GM12865 (cell line): Measurements from ENCODE around the gene PIK3CB.
"Not testable (repeated sequence)": the region's sequence is repeated elsewhere in the genome, so short reads cannot be mapped to it uniquely, and the experiment has no call there.

Experiments used
- DNase-seq: peaks from one replicate; pipeline ENCODE4 v3.0.0; 2010; ENCODE audit warnings: low read depth
- H3K4me3 ChIP-seq: 2 replicates; pipeline ENCODE4 v1.5.1; 2011; ENCODE audit warnings: mild to moderate bottlenecking, low read depth, low read length, control low read depth
- TF ChIP-seq, protein P1 (sequence below): IDR thresholded peaks from 2 replicates; pipeline ENCODE4 v1.5.1; 2011; ENCODE audit warnings: low read length, control low read depth, low read depth, inconsistent platforms; ENCODE audit not compliant: insufficient read depth; ENCODE audit errors: missing control alignments

The PIK3CB gene

GRCh38 chr3:138833899-138834595 is 681 bp downstream of the PIK3CB start:
- TF ChIP-seq, protein P1, sequence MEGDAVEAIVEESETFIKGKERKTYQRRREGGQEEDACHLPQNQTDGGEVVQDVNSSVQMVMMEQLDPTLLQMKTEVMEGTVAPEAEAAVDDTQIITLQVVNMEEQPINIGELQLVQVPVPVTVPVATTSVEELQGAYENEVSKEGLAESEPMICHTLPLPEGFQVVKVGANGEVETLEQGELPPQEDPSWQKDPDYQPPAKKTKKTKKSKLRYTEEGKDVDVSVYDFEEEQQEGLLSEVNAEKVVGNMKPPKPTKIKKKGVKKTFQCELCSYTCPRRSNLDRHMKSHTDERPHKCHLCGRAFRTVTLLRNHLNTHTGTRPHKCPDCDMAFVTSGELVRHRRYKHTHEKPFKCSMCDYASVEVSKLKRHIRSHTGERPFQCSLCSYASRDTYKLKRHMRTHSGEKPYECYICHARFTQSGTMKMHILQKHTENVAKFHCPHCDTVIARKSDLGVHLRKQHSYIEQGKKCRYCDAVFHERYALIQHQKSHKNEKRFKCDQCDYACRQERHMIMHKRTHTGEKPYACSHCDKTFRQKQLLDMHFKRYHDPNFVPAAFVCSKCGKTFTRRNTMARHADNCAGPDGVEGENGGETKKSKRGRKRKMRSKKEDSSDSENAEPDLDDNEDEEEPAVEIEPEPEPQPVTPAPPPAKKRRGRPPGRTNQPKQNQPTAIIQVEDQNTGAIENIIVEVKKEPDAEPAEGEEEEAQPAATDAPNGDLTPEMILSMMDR: peak; percentile 26

GRCh38 chr3:138832473-138833057 is 2.2 kb downstream of the PIK3CB start:
- not testable (repeated sequence) for H3K4me3 ChIP-seq, DNase-seq

More at GRCh38 chr3:138833899-138834595, 681 bp downstream of the PIK3CB start:
- H3K4me3 ChIP-seq: peak overlapping the region; percentile 64
- DNase-seq: peak; percentile 75

DNA sequence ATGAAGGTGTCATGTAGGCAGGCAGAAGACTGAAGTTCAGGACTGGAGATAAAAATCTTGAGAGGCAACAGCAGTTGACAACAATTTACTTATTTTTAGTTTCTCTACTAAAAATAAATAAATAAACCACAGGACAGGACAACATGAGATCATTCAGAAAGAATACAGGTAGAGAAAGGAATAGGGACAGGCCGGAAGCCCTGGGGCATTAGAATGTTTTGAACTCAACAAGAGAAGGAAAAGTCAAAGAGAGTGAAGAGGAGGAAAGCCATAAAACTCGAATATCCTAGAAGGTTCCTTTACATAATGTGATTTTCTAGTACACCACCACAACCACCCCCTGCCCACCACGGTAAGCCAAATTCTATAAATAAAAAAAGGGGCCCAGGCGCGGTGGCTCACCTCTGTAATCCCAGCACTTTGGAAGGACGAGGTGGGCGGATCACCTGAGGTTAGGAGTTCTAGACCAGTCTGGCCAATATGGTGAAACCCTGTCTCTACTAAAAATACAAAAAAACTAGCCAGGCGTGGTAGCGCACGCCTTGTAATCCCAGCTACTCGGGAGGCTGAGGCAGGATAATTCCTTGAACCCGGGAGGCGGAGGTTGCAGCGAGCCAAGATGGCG is 4.7 kb downstream of the PIK3CB start:
- TF ChIP-seq, protein P1: no peak
- no peak overlapping the region for H3K4me3 ChIP-seq
- no peak for DNase-seq

DNA sequence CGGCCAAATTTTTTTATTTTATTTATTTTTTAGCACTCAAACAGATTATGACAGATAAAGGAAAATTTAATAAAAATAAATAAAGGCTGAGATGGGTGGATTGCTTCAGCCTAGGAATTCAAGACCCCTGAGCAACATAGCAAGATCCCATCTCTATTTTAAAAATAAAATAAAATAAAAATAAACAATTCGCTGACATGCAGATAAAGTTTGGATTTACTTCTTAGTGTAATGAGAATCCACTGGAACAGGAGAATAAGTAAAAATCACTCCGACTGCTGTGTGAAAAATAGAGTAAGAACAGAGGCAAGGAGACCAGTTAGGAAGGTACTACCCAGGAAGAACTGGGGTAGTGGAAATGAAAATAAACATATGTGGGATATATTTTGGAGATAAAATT is 5.6 kb downstream of the PIK3CB start:
- no peak overlapping the region for H3K4me3 ChIP-seq
- no peak for DNase-seq
- TF ChIP-seq, protein P1: no peak

DNA sequence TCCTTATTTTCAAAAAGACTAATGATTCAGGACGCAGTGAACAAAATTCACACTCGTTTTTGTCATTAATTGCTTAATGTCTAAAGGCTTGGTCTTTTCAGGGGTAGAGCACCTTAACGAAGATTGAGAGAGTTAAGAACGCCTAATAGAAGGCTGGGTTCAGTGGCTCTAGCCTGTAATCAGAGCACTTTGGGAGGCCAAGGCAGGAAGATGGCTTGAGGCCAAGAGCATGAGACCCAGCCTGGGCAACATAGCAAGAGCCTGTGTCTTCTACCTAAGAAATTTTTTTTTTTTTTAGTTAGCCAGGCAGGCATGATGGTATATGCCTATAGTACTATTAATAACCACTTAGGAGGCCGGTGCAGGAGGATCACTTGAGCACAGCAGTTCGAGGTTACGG is 7.5 kb downstream of the PIK3CB start:
- TF ChIP-seq, protein P1: no peak
- no peak overlapping the region for H3K4me3 ChIP-seq
- no peak for DNase-seq

- H3K4me3 ChIP-seq: no peak overlapping the region
- TF ChIP-seq, protein P1: no peak
- DNase-seq: no peak
These were observed 9.4 kb downstream of the PIK3CB start for GRCh38 chr3:138825336-138825735.

- no peak for DNase-seq
- no peak overlapping the region for H3K4me3 ChIP-seq
- TF ChIP-seq, protein P1: no peak
These were observed 10.6 kb downstream of the PIK3CB start for GRCh38 chr3:138824114-138824506.

- not testable (repeated sequence) for H3K4me3 ChIP-seq, DNase-seq
These were observed 14.3 kb downstream of the PIK3CB start for GRCh38 chr3:138820379-138820778.
